Dedifferentiated amniotic fluid mesenchymal stem cell (primary cell): Measurements from ENCODE around the gene KIAA1958.

Source experiments
- DNase-seq: peaks from one replicate; pipeline ENCODE4 v3.0.0-alpha.2; 2016; ENCODE audit errors: extremely low spot score

KIAA1958 gene

DNA sequence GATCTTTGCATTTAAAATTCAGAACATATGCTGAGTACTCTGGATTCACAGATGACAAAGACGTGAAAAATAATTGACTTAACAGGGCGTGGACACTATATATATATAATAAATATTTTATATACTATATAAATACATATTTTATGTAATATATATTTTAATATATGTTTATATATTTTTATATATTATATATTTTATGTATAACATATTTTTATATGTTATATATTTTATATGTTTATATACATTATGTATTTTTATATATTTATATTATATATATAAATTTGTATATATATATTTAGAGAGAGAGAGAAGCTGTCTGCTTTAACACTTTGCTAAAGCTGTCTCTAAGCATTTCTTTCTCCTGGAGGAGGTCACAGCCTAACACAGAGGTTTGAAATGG lies 118.2 kb downstream of the KIAA1958 start:
- no peak for DNase-seq

DNA sequence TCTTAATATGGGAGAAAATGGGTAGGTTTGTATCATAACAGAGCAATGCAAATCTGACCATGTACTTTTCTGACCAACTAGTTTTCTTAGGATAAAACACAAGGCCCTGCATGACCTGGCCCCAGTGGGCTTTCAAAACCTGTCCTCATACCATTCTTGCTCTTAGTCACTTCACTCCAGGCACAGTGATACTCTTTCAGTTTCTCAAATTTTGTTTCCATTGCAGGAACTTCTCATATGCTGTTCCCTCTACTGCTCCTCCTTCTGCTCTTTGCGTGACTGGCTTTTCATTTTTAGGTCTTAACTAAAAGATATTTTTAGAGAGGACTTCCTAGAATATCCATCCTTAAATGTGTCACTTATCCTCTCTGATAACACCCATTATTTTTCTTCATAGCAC lies 118.9 kb downstream of the KIAA1958 start:
- no peak for DNase-seq

DNA sequence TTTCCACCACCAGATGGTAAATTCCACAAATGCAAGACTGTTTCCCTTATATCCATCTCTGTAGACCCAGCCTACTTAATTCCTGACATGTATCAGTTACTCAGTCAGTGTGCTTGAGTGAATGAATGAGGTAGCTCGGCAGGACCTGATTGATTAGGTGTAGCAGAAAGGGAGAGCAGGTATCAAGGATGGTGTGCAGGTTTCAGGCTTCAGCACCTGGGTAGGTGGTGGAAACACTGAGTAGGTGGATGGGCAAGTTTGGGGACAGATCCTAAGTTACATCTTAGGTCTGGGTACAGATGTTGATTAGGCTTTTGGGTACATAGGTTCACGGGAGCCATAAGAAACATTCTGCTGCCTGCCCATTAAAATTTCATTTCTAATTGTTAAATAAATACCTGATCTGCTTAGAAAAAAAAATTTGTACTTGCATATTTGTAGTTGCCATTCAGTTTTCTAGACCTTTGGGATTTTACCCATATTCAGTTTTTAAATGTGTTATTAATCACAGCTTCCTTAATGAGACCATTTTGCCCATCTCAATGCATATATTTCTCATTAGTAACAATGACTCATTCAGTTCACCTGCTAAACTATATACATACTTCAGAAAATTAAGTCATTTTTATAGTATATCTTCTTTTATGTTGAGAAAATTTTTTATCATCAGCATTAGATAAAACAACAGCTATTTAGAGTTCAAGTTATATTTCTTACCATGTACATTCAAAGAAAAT lies 119.5 kb downstream of the KIAA1958 start:
- no peak for DNase-seq

DNA sequence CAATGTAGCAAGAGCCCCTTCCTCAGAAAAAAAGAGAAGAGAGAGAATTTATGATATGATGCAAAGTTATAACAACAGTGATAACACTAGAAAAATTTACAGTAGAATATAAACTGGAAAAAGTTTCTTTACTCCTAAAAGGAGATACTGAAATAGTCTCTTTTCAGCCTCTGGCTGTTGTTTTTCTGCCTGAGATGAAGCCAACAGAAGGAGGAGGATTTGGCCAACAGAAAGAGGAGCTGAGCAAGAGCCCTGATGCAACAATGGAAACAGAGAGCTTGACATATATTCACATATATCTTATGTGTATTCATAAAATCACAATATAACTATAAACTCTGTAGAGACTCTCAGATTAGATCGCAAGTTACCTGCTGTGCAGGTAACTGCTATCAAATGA lies 122.2 kb downstream of the KIAA1958 start:
- no peak for DNase-seq

DNA sequence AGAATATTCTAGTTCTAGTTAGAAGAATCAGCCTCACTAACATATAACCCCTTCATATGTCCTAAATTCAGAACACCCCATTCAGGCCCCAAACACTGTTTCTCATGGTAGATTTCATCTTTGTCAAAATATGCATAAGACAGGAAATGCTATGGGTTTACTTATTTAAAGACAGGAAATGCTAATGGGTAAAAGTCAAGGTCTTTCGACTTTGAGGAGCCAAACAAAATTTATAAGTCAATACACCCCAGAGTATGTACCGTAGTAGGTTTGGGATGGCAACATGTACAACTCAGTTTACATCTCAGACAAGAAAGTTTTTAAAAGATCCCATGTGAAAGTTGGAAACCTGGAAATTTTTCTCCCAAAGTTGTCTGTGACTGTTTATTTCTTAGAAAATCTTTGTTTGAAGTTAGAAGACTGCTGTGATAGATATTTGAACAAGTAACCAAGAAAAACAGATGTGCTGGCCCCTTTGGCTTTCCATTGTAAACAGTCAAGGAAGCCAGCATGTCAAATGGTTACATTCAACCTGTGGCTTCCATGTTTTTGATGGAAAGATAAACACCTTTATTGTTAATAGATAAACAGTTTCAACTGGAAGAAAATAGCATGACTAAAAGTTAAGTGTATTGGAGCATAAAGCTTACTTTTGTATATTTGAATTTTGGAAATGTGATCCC lies 129.1 kb downstream of the KIAA1958 start:
- DNase-seq = no peak

DNA sequence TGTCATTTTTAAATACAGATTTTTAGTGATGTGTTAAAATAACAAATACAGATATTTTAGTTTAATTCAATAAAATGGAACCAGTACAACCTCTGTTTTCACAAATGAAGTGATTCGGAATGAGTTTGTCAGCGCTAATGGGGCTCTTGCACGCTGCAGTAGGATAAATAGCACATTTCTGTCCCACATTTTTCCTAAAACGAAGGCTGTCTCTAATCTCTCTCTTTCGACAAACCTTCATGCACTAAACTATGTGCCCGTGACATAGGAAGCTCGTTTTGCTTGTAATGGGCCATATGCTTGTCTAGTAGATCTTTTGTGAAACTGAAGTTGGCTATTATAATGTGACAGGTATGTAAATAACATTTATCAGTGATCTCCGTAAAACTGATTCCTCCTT lies 130.7 kb downstream of the KIAA1958 start:
- no peak for DNase-seq

DNA sequence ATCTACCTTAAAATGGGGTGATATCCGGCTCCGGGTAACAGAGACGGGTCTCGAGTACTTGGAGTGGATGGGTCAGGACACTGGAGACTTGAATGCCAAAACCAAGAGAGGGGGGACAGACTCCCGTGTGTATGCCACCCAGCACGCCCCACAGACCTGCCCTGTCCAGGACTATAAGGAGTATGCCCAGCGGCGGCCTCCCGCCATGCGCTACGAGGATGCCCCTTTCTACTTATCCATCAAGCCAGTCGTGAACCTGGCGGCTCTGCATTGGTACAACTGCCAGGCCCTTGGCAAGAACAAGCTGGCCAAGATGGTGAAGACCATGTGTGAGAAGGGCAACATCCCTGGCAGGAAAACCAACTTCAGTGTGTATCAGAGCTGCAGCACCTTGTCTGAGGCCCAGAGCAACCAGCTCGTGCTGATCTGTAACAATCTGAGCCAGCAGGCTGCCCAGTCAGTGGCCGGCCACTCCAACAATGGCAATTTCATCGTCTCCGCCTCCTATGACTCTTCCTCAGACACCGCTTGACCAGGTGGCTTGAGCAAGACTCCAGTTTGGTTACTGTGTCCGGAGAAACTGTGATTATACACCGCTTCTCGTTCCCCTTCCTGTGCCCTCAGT lies 131.9 kb downstream of the KIAA1958 start:
- no peak for DNase-seq

DNA sequence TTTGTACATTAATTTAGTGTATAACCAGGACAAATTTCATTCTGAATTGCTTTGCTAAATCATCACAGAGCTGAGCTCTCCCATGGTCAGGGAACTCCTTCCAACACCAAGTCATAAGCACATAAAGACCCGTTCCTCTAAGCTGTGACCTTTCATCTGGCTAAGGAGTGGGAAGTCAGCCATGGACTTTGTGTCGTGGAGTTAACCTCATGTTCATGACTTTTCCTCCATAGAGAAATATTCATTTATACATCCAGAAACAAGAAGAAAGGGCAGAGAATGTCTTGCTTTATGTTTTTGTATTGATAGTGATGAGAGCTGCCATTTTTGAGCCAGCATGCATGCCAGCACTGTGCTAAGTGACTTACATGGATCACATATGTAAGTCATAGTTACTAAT lies 133.8 kb downstream of the KIAA1958 start:
- no peak for DNase-seq

DNA sequence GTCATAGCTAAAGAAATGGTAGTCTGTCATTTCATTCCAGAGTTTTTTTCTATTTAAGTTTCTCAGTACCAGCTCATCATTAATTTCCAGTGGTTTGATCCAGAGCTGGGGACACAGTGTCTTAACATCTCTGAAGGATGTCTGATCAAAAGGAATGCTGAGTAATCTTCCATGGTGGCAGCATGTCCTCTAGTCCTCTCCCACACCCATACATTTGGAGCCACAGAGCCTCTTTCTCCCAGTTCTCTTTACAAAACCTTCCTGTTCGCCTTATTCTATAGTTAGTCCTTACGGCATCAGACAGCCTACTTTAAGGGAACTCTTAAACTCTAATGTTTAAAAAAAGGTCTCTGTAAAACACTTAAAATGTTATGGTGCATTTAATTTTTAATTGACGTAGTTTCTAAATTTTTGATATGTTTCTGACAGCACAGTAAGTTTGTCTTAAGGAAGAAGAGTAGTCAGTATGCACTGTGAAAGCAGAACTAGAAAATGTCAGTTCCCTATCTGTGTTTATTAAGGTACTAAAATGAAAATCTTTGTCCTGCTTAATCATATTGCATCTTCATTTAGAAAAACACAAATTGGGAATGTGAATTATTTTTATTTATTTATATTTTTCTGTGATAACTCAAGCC lies 134.5 kb downstream of the KIAA1958 start:
- DNase-seq = no peak

DNA sequence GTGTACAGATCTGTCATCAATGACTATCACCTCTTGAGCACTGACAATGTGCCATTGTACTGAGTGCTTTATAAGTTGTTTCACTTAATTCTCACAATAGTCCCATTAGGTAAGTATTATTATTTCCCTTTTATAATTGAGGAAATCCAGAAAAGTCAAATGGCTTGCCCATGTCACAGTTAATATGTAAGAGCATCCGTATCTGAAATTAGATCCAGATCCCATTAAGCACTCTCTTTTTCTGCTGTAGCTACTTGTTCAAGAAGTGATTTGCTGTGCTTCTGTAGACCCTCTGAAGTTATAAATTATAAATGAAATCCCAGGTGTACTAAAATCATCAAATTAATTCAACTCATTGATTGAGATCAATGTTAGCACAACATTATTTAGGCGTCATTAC lies 136.6 kb downstream of the KIAA1958 start:
- no peak for DNase-seq

DNA sequence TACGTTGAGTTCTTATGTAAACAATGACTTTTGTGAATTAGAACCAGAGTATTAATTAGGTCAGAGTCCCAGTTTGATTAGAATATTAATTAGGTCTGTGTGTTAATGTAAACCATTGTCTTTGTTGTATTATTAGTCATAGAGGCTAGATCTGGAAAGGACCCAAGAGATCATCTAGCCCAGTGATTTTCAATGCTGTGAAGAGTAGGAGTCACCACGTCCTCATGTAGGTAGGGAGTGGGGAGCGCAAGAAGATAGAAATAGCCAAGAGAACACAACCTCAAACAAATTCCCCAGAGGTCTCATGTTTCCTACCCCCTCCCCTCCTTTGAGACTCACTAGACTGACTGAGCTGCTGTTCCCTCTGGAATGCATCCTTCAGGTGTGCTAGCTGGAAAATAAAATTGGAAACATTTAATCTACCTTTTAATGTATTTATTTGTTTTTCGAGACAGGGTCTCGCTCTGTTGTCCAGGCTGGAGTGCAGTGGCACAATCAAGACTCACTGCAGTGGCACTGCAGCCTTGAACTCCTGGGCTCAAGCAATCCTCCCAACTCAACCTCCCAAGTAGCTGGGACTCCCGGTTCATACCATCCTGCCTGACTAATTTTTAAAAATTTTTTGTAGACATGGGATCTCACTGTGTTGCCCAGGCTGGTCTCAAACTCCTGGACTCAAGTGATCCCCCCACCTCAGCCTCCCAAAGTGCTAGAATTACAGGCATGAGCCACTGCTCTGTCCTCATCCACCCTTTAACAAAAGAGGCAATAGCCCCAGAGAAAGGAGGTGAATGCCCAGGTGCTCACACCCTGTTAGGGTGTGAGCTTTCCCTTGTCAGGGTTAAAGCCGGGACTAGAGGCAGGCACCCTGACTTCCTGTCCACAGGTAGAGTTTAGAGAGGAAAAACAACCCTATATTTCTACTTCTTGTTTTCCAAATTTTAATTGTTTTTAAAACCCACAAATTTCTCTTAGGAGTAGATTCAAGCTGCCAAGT lies 138.4 kb downstream of the KIAA1958 start:
- DNase-seq = no peak

DNA sequence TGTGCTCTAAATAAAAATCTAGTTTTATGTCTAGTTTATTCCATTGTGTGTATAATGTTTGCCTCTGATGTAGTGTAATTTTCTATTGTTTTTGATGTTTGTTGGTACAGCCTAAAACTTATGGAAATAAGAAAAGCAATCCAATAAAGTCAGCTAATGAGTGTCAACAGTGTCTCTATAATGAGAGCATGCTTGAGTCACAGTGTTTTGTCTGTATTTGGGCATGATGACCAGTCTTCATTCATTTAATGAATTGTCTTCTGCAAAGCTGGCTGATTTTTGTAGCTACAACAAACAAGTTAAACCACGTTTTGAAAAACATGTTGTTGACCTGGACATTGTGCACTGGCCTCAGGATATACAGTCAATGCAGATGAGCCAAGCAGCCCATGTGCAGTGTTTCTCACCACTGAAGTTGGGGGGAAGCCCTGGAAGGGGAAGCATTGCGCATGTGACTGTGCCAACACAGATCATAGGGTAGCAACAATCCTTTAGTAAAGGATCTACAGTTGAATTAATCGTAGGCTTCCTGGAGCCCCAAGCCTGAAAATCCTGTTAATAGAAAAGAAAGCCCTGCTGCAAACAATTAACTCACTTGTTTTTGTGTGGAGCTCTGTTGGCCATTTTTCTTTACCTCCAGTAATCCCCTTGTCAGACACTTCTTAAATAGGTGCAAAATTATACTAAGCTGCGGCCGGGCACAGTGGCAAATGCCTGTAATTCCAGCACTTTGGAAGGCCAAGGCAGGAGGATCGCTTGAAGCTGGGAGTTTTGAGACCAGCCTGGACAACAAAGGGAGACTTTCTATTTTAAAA lies 143.3 kb downstream of the KIAA1958 start:
- no peak for DNase-seq

DNA sequence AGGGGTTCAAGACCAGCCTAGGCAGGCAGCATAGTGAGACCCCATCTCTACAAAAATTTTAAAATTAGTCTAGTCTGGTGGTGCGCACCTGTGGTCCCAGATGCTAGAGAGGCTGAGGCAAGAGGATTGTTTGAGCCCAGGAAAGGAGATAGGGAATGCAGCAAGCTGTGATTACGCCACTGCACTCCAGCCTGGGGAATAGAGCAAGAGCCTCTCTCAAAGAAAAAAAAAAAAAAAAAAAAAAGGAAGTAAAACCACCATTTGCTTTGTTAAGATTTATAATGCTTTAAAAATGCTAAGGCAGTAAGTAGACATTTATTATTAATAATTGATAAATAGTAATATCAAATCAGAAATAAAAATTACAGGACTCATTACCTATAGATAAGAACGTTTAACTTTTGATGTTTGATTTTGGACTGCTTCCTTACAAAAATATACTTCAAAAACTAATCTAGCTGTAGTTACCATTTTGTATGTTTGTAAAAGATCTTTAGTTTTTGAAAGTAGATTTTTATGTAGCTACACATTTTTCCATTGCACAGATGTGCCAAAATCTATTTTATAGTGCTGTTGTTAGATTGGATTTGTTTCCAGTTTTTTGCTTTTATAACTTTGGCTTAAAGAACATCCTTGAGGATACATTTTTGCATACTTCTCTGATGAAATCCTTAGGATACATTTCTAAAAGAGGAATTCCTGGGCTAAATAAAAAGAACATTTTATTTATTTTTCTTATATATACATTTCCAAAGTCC lies 144.9 kb downstream of the KIAA1958 start:
- no peak for DNase-seq

DNA sequence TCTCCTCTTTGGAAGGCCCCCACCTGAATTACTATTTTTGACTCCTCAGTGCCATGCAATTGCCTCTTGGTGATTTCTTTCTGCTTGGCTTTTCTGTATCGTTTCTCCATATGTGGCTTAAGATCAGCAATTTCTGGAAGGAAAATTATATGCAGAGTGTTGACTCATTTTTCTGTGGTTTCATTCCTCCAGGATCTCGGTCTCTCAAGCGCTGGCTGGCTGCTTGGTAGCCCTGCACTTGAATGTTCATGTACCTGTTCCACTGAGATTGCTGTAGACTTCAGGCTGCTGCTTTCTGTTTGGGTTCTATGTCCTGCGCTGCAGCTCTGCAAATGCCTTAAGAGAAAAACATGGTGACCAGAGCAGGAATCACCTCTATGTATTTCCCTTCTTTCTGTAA lies 153.7 kb downstream of the KIAA1958 start:
- DNase-seq = no peak

DNA sequence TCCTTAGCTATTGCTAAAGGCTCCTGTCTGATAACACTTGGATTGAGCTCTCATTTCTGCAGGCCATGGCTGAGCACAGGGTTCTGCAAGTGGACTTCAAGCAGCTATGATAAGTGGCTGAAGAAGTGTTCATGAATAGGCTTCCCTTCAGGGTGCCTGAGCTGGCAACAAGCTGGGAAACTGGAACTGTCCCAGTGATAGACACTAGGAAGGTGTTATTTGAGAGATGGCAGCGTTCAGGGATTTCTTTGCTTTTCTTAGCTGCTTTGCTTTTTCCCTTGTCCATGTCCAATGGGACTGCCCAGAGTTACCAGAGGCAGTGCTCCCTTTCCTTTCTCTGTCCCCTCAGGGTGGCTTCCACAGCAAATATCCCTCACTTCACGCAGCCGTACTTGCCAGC lies 155.5 kb downstream of the KIAA1958 start:
- DNase-seq = no peak

DNA sequence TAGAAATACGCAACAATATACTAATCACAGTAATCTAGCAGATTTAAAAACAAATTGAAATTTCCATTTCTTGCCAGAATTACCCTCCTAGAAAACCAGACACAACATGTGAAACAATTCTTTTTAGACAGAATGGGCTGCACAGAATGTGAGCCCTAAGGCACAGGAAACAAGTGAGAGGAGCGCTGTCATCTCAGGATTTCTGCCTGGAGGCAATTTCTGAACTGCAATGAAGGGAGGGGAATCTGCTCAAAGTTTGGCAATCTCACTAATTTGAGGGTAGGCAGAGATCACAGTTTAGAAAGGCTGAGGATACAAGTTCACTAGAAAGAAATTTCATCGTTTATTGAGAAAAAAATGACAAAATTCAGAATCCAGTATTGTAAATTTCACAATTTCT lies 161.0 kb downstream of the KIAA1958 start:
- DNase-seq = no peak

DNA sequence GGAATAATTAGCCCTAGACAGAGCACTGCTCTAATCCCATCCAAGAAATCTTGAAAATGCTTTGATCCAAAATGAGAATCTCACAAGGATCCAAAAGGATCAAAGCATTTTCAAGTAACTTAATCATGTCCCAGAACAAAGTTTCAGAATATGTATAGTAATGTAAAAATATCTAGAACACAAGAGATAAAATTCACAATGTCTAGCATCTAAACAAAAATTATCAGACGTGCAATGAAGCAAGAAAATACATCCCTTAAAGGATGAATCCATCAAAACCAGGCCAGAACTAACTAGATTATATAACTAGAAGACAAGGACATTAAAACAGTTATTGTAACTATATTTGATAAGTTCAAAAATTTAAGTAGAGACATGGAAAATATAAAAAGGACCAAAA lies 162.0 kb downstream of the KIAA1958 start:
- DNase-seq = no peak

DNA sequence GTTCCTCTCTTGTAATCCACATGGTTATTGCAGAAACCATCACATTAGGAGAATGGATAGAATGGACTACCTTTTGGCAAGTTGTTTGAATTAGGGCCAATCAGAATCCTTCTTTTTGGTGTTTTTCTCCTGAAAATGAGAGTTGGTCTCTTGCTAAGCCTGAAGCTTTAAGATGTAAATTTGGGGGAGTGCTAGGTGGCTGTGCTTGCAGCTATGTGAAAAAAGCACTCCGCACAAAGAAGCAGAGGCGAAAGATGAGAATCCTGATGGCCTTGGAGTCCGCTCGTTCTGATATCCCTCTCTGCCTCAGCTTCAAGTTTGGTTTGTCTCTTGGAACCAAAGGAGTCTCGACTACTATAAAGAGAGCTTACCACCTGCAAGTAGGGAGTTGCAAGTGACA lies 167.7 kb downstream of the KIAA1958 start:
- no peak for DNase-seq

DNA sequence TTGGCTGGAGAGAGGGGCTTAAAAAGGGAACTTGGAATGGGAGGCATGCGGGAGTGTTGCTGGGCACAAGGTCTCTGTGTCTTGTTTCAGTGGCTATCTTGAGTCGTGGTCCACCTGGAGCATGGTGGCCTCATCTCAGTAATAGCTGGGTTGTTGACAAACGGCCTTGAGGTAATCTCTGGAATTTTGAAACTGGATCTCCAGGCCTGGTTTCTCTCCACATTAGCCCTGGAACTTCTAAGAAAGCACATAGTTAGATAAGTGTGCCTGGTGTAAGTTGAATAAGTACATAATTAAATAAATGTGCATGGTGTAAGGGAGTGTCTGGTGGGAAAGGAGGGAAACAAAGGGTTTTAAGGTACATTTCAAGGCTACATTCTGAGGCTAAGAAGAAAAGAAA lies 169.0 kb downstream of the KIAA1958 start:
- no peak for DNase-seq

DNA sequence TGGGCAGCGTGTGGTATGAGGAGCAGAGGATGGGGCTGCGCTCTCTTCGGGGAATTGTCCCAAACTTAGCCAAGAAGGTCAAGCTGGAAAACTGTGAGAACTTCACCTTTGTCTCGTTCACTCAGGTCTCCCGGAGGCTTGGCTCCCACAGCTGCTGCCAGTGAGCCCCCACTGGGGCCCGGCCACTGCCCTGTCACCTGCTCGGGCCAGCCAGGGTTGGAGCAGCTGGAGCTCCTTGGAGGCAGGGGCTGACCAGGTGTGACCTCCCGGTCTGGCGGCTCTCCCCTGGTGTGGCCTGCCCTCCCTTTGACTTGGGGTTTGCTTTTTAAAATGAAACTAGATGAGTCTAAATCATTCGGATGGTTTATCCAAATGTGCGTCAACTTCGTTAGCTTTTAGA lies 173.3 kb downstream of the KIAA1958 start:
- DNase-seq = no peak
